ENCODE data around the gene VSIG10.

GRCh38 chr12:118061873-118062843 is 41.7 kb downstream of the VSIG10 start:
- TF ChIP-seq EP300 (IDR thresholded peaks at IDR 0.05) (no peak), CTCF (IDR thresholded peaks at IDR 0.05) (no peak)

Data from suprapubic skin (tissue), 3 donors.